WTC11 (cell line): ENCODE results near the gene GTF3C4. TPM values are rescaled to one million over a fixed set of nuclear protein-coding genes. Genes with fewer than 3 reads are reported as not detected.

Source experiments
- ATAC-seq: fragments of 200-7000 bp; cut with Tn5 transposase; 2 replicates; pipeline ENCODE4 v1.10.0; 2021; ENCODE audit warnings: mild to moderate bottlenecking, moderate library complexity
- CTCF ChIA-PET: fragments of 300-600 bp; sonication (Branson Sonifier 250); formaldehyde crosslinking; loops from one replicate; lab custom pipeline; 2021; ENCODE audit warnings: antibody characterized with exemption; lab: Charles Lee
- POLR2A ChIA-PET: fragments of 350-600 bp; sonication (Branson Sonifier 250); formaldehyde crosslinking; loops from one replicate; lab custom pipeline; 2021; ENCODE audit warnings: antibody characterized with exemption; lab: Charles Lee
- DNase-seq: peaks from one replicate; pipeline ENCODE4 v3.0.0; 2021; ENCODE audit warnings: low spot score
- H3K27ac Mint-ChIP-seq: 2 replicates; pipeline ENCODE4 v1.8.0; 2021; ENCODE audit warnings: mixed read lengths
- H3K27me3 Mint-ChIP-seq: 2 replicates; pipeline ENCODE4 v1.8.0; 2021; ENCODE audit warnings: low read depth, mild to moderate bottlenecking, moderate library complexity, mixed read lengths
- H3K36me3 Mint-ChIP-seq: 2 replicates; pipeline ENCODE4 v1.8.0; 2021; ENCODE audit warnings: mixed read lengths
- H3K4me1 Mint-ChIP-seq: 2 replicates; pipeline ENCODE4 v1.8.0; 2022; ENCODE audit warnings: mixed read lengths
- H3K4me3 Mint-ChIP-seq: 2 replicates; pipeline ENCODE4 v1.8.0; 2021; ENCODE audit warnings: mild to moderate bottlenecking, moderate library complexity, mixed read lengths
- H3K9me3 Mint-ChIP-seq: 2 replicates; pipeline ENCODE4 v1.8.0; 2021; ENCODE audit warnings: mixed read lengths
- ARID4B ChIP-seq: sonication (generic); formaldehyde crosslinking; IDR thresholded peaks from 2 replicates; pipeline ENCODE4 v1.8.0; 2023; ENCODE audit warnings: missing genetic modification reagents, mild to moderate bottlenecking, borderline replicate concordance
- CDX4 ChIP-seq: fragments of 250-450 bp; sonication (Bioruptor Pico); IDR thresholded peaks from 2 replicates; pipeline ENCODE4 v1.9.0; 2021; ENCODE audit warnings: moderate library complexity, mild to moderate bottlenecking, inconsistent platforms, borderline replicate concordance
- CREM ChIP-seq: sonication (generic); formaldehyde crosslinking; IDR thresholded peaks from 2 replicates; pipeline ENCODE4 v1.8.1; 2022; ENCODE audit warnings: mild to moderate bottlenecking, missing genetic modification reagents, moderate library complexity
- E2F5 ChIP-seq: sonication (generic); formaldehyde crosslinking; IDR thresholded peaks from 2 replicates; pipeline ENCODE4 v1.8.1; 2022; ENCODE audit warnings: mild to moderate bottlenecking, moderate library complexity, missing genetic modification reagents
- EMX1 ChIP-seq: fragments of 250-450 bp; sonication (Bioruptor Pico); IDR thresholded peaks from 2 replicates; pipeline ENCODE4 v1.8.0; 2021; ENCODE audit warnings: mild to moderate bottlenecking
- FOXP1 ChIP-seq: sonication (generic); formaldehyde crosslinking; IDR thresholded peaks from 2 replicates; pipeline ENCODE4 v1.8.0; 2022; ENCODE audit warnings: missing genetic modification reagents, mild to moderate bottlenecking, moderate library complexity, borderline replicate concordance
- FOXP4 ChIP-seq: sonication (generic); formaldehyde crosslinking; IDR thresholded peaks from 2 replicates; pipeline ENCODE4 v1.8.0; 2022; ENCODE audit warnings: mild to moderate bottlenecking, missing genetic modification reagents
- GABPB1 ChIP-seq: sonication (generic); formaldehyde crosslinking; IDR thresholded peaks from 2 replicates; pipeline ENCODE4 v1.8.1; 2023; ENCODE audit warnings: mild to moderate bottlenecking, missing genetic modification reagents
- GRHL2 ChIP-seq: fragments of 250-450 bp; sonication (Bioruptor Pico); IDR thresholded peaks from 2 replicates; pipeline ENCODE4 v1.8.0; 2022; ENCODE audit warnings: mild to moderate bottlenecking, moderate library complexity; ENCODE audit not compliant: insufficient replicate concordance, severe bottlenecking
- JAZF1 ChIP-seq: fragments of 250-450 bp; sonication (Bioruptor Pico); IDR thresholded peaks from 2 replicates; pipeline ENCODE4 v1.9.0; 2021; ENCODE audit warnings: moderate library complexity, mild to moderate bottlenecking, inconsistent platforms
- JUN ChIP-seq: sonication (generic); formaldehyde crosslinking; IDR thresholded peaks from 2 replicates; pipeline ENCODE4 v1.8.0; 2023; ENCODE audit warnings: mild to moderate bottlenecking, missing genetic modification reagents
- NFATC4 ChIP-seq: fragments of 250-450 bp; sonication (Bioruptor Pico); IDR thresholded peaks from 2 replicates; pipeline ENCODE4 v1.9.0; 2021; ENCODE audit warnings: mild to moderate bottlenecking
- NFE2L1 ChIP-seq: sonication (generic); formaldehyde crosslinking; IDR thresholded peaks from 2 replicates; pipeline ENCODE4 v1.8.1; 2023; ENCODE audit warnings: missing genetic modification reagents
- NR1H2 ChIP-seq: sonication (generic); formaldehyde crosslinking; IDR thresholded peaks from 2 replicates; pipeline ENCODE4 v1.9.0; 2021; ENCODE audit warnings: mild to moderate bottlenecking, moderate library complexity, missing genetic modification reagents
- OVOL2 ChIP-seq: fragments of 250-450 bp; sonication (Bioruptor Pico); IDR thresholded peaks from 2 replicates; pipeline ENCODE4 v1.9.0; 2021; ENCODE audit warnings: mild to moderate bottlenecking, borderline replicate concordance
- PRRX2 ChIP-seq: fragments of 250-450 bp; sonication (Bioruptor Pico); IDR thresholded peaks from 2 replicates; pipeline ENCODE4 v1.8.0; 2021; ENCODE audit warnings: mild to moderate bottlenecking
- RELA ChIP-seq: sonication (generic); formaldehyde crosslinking; IDR thresholded peaks from 2 replicates; pipeline ENCODE4 v1.8.1; 2022; ENCODE audit warnings: missing genetic modification reagents, mild to moderate bottlenecking, borderline replicate concordance
- SP1 ChIP-seq: sonication (generic); formaldehyde crosslinking; conservative IDR thresholded peaks from 2 replicates; pipeline ENCODE4 v1.8.1; 2022; ENCODE audit warnings: missing genetic modification reagents
- TEAD4 ChIP-seq: sonication (generic); formaldehyde crosslinking; IDR thresholded peaks from 2 replicates; pipeline ENCODE4 v1.8.0; 2022; ENCODE audit warnings: mild to moderate bottlenecking, missing genetic modification reagents
- TP53 ChIP-seq: sonication (generic); formaldehyde crosslinking; IDR thresholded peaks from 2 replicates; pipeline ENCODE4 v1.8.1; 2023; ENCODE audit warnings: mild to moderate bottlenecking, missing genetic modification reagents
- ZNF416 ChIP-seq: fragments of 250-450 bp; sonication (Bioruptor Pico); IDR thresholded peaks from 2 replicates; pipeline ENCODE4 v1.9.0; 2021; ENCODE audit warnings: mild to moderate bottlenecking, inconsistent platforms
- total RNA-seq: library from RNA; stranded (reverse); gene quantifications from 3 replicates; pipeline ENCODE4 v1.2.3, GENCODE V29; 2021
- TF ChIP-seq, protein P1 (sequence below): fragments of 250-450 bp; sonication (Bioruptor Pico); IDR thresholded peaks from 2 replicates; pipeline ENCODE4 v1.9.0; 2021; ENCODE audit warnings: mild to moderate bottlenecking
- TF ChIP-seq, protein P2 (sequence below): sonication (generic); formaldehyde crosslinking; IDR thresholded peaks from 2 replicates; pipeline ENCODE4 v1.8.1; 2022; ENCODE audit warnings: missing genetic modification reagents, borderline replicate concordance
- TF ChIP-seq, protein P3 (sequence below): sonication (generic); formaldehyde crosslinking; IDR thresholded peaks from 2 replicates; pipeline ENCODE4 v1.8.0; 2023; ENCODE audit warnings: missing genetic modification reagents

Gene GTF3C4
- total RNA-seq, 1 experiment from 2014 or later, result 31.6 TPM

GRCh38 chr9:132646726-132647125 is 23.5 kb upstream of the GTF3C4 start:
- Mint-ChIP-seq H3K27me3 (no peaks in the 10 kb centered on the region), H3K36me3 (peaks cover 70% of the 10 kb centered on the region), H3K4me3 (no peak overlapping the region), H3K27ac (no peak overlapping the region), H3K4me1 (no peaks in the 10 kb centered on the region), H3K9me3 (no peaks in the 10 kb centered on the region)
- TF ChIP-seq SP1 (CRISPR knock-in tag) (no peak), ZNF416 (CRISPR knock-in tag) (no peak), JUN (CRISPR knock-in tag) (no peak), CDX4 (no peak), FOXP1 (no peak), E2F5 (CRISPR knock-in tag) (no peak), CREM (CRISPR knock-in tag) (no peak), GABPB1 (CRISPR knock-in tag) (no peak), JAZF1 (no peak), NFE2L1 (no peak), NR1H2 (CRISPR knock-in tag) (no peak), FOXP4 (CRISPR knock-in tag) (no peak)
- TF ChIP-seq, protein P1, sequence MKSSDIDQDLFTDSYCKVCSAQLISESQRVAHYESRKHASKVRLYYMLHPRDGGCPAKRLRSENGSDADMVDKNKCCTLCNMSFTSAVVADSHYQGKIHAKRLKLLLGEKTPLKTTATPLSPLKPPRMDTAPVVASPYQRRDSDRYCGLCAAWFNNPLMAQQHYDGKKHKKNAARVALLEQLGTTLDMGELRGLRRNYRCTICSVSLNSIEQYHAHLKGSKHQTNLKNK (CRISPR knock-in tag), result no peak
- TF ChIP-seq, protein P2, sequence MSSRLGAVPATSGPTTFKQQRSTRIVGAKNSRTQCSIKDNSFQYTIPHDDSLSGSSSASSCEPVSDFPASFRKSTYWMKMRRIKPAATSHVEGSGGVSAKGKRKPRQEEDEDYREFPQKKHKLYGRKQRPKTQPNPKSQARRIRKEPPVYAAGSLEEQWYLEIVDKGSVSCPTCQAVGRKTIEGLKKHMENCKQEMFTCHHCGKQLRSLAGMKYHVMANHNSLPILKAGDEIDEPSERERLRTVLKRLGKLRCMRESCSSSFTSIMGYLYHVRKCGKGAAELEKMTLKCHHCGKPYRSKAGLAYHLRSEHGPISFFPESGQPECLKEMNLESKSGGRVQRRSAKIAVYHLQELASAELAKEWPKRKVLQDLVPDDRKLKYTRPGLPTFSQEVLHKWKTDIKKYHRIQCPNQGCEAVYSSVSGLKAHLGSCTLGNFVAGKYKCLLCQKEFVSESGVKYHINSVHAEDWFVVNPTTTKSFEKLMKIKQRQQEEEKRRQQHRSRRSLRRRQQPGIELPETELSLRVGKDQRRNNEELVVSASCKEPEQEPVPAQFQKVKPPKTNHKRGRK (CRISPR knock-in tag), result no peak
- ChIA-PET CTCF (no interaction called here), POLR2A (no interaction called here)
- DNase-seq (no peak), ATAC-seq (no peak)

GRCh38 chr9:132647355-132647754 is 22.9 kb upstream of the GTF3C4 start:
- DNase-seq (no peak), ATAC-seq (no peak)
- H3K27me3 Mint-ChIP-seq, result no peaks in the 10 kb centered on the region
- CTCF ChIA-PET, result no interaction called here
- H3K36me3 Mint-ChIP-seq, result peaks cover 66% of the 10 kb centered on the region
- POLR2A ChIA-PET, result interaction anchor here (0.5 kb wide), 1 partner anchor 293 kb away, joined by 3 read pairs; no protein-coding TSS in a partner anchor
- H3K27ac Mint-ChIP-seq, result no peak overlapping the region
- no peaks in the 10 kb centered on the region for H3K4me1 Mint-ChIP-seq
- no peak overlapping the region for H3K4me3 Mint-ChIP-seq
- no peaks in the 10 kb centered on the region for H3K9me3 Mint-ChIP-seq
- TF ChIP-seq TEAD4 (CRISPR knock-in tag) (no peak), CDX4 (no peak), ARID4B (CRISPR knock-in tag) (no peak), GRHL2 (no peak), RELA (CRISPR knock-in tag) (no peak), NFATC4 (CRISPR knock-in tag) (no peak), EMX1 (CRISPR knock-in tag) (no peak), GABPB1 (CRISPR knock-in tag) (no peak), OVOL2 (CRISPR knock-in tag) (no peak), PRRX2 (no peak), TP53 (CRISPR knock-in tag) (no peak), E2F5 (CRISPR knock-in tag) (no peak)
- TF ChIP-seq, protein P3, sequence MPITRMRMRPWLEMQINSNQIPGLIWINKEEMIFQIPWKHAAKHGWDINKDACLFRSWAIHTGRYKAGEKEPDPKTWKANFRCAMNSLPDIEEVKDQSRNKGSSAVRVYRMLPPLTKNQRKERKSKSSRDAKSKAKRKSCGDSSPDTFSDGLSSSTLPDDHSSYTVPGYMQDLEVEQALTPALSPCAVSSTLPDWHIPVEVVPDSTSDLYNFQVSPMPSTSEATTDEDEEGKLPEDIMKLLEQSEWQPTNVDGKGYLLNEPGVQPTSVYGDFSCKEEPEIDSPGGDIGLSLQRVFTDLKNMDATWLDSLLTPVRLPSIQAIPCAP (CRISPR knock-in tag), result no peak
